ENCODE results near the gene CLEC19A.

CLEC19A gene

GRCh38 chr16:19264123-19264673 lies 21.3 kb upstream of the CLEC19A start:
- no peak overlapping the region for H3K4me2 ChIP-seq (ENCODE audit: low read depth, low read length, poor library complexity, severe bottlenecking)
- H3K9me2 ChIP-seq (replicated peaks; ENCODE audit: low read depth, low read length), result no peaks in the 10 kb centered on the region
- no peaks in the 10 kb centered on the region for H3K79me2 ChIP-seq (ENCODE audit: insufficient read depth, low read length)
- no peak for TF ChIP-seq EZH2phosphoT487 (IDR thresholded peaks at IDR 0.05; ENCODE audit: borderline replicate concordance)
- no peak for TF ChIP-seq CTCF (conservative IDR thresholded peaks at IDR 0.05; ENCODE audit: low read length)
- no peaks in the 10 kb centered on the region for H3K4me1 ChIP-seq (ENCODE audit: insufficient read depth, low read length, poor library complexity, severe bottlenecking)
- no peaks in the 10 kb centered on the region for H3K36me3 ChIP-seq (ENCODE audit: insufficient read depth, low read length)
- peaks cover 5% of the 10 kb centered on the region; the same call in 1 of the 2 replicates for H3K9me3 ChIP-seq (ENCODE audit: insufficient read depth, low read depth, low read length)
- H3K9ac ChIP-seq (ENCODE audit: low read depth, low read length, poor library complexity, severe bottlenecking), result no peak overlapping the region
- H3K4me3 ChIP-seq (ENCODE audit: low read length, poor library complexity, severe bottlenecking), result no peak overlapping the region
- no peak overlapping the region for H2AFZ ChIP-seq (ENCODE audit: low read length)
- H3F3A ChIP-seq (ENCODE audit: low read depth), result no peaks in the 10 kb centered on the region
- no peaks in the 10 kb centered on the region for H4K20me1 ChIP-seq (ENCODE audit: insufficient read depth, low read length, poor library complexity, severe bottlenecking)
- H3K27me3 ChIP-seq (ENCODE audit: insufficient read depth, low read length, poor library complexity, severe bottlenecking), result no peaks in the 10 kb centered on the region

GRCh38 chr16:19265380-19265930 lies 20.1 kb upstream of the CLEC19A start:
- no peaks in the 10 kb centered on the region for H3K36me3 ChIP-seq (ENCODE audit: insufficient read depth, low read length)
- H3K9me2 ChIP-seq (replicated peaks; ENCODE audit: low read depth, low read length), result no peaks in the 10 kb centered on the region
- no peak overlapping the region for H2AFZ ChIP-seq (ENCODE audit: low read length)
- H3K9ac ChIP-seq (ENCODE audit: low read depth, low read length, poor library complexity, severe bottlenecking), result no peak overlapping the region
- no peaks in the 10 kb centered on the region for H3F3A ChIP-seq (ENCODE audit: low read depth)
- H3K9me3 ChIP-seq (ENCODE audit: insufficient read depth, low read depth, low read length), result peaks cover 9% of the 10 kb centered on the region; the same call in 1 of the 2 replicates
- no peaks in the 10 kb centered on the region for H4K20me1 ChIP-seq (ENCODE audit: insufficient read depth, low read length, poor library complexity, severe bottlenecking)
- TF ChIP-seq EZH2phosphoT487 (IDR thresholded peaks at IDR 0.05; ENCODE audit: borderline replicate concordance) (no peak), CTCF (conservative IDR thresholded peaks at IDR 0.05; ENCODE audit: low read length) (no peak)
- no peaks in the 10 kb centered on the region for H3K4me1 ChIP-seq (ENCODE audit: insufficient read depth, low read length, poor library complexity, severe bottlenecking)
- H3K4me3 ChIP-seq (ENCODE audit: low read length, poor library complexity, severe bottlenecking), result no peak overlapping the region
- no peak overlapping the region for H3K4me2 ChIP-seq (ENCODE audit: low read depth, low read length, poor library complexity, severe bottlenecking)
- no peaks in the 10 kb centered on the region for H3K27me3 ChIP-seq (ENCODE audit: insufficient read depth, low read length, poor library complexity, severe bottlenecking)
- no peaks in the 10 kb centered on the region for H3K79me2 ChIP-seq (ENCODE audit: insufficient read depth, low read length)

- Histone ChIP-seq H3K36me3 (ENCODE audit: insufficient read depth, low read length) (no peaks in the 10 kb centered on the region), H3K4me2 (ENCODE audit: low read depth, low read length, poor library complexity, severe bottlenecking) (no peak overlapping the region), H3K4me3 (ENCODE audit: low read length, poor library complexity, severe bottlenecking) (no peak overlapping the region), H3K27me3 (ENCODE audit: insufficient read depth, low read length, poor library complexity, severe bottlenecking) (no peaks in the 10 kb centered on the region), H3K4me1 (ENCODE audit: insufficient read depth, low read length, poor library complexity, severe bottlenecking) (no peaks in the 10 kb centered on the region), H3K9ac (ENCODE audit: low read depth, low read length, poor library complexity, severe bottlenecking) (no peak overlapping the region), H3K9me3 (ENCODE audit: insufficient read depth, low read depth, low read length) (peaks cover 9% of the 10 kb centered on the region; the same call in 1 of the 2 replicates), H4K20me1 (ENCODE audit: insufficient read depth, low read length, poor library complexity, severe bottlenecking) (no peaks in the 10 kb centered on the region), H3F3A (ENCODE audit: low read depth) (no peaks in the 10 kb centered on the region), H3K9me2 (replicated peaks; ENCODE audit: low read depth, low read length) (no peaks in the 10 kb centered on the region), H2AFZ (ENCODE audit: low read length) (no peak overlapping the region), H3K79me2 (ENCODE audit: insufficient read depth, low read length) (no peaks in the 10 kb centered on the region)
- TF ChIP-seq CTCF (conservative IDR thresholded peaks at IDR 0.05; ENCODE audit: low read length) (no peak), EZH2phosphoT487 (IDR thresholded peaks at IDR 0.05; ENCODE audit: borderline replicate concordance) (no peak)
Observed at GRCh38 chr16:19266774-19267173, 18.8 kb upstream of the CLEC19A start.

Data from Loucy (cell line).